ENCODE results near the gene ANAPC7. TPM values are rescaled to one million over a fixed set of nuclear protein-coding genes. Genes with fewer than 3 reads are reported as not detected.
A peak's percentile ranks its signal among the peaks of the same experiment; 100 is the strongest.

ANAPC7 gene
- total RNA-seq, 2 experiments from 2014 or later: 84.7 to 136 TPM

- peaks cover 77% of the 10 kb centered on the region for H3K4me1 ChIP-seq (ENCODE audit: insufficient read depth, low read length, poor library complexity, severe bottlenecking)
- no peak overlapping the region for H2AFZ ChIP-seq (ENCODE audit: low read length)
- H3K4me3 ChIP-seq (ENCODE audit: low read depth, low read length, poor library complexity, severe bottlenecking): no peak overlapping the region
- H3K9me3 ChIP-seq (ENCODE audit: low read length): no peaks in the 10 kb centered on the region
- no TSS peak for BruUV-seq (replicated peaks)
- peak overlapping the region; percentile 73 for H3K27ac ChIP-seq (ENCODE audit: low read depth, low read length, poor library complexity, severe bottlenecking)
- intact Hi-C loops (cut with micrococcal nuclease; ENCODE audit: unreplicated experiment): loop anchor here (2.0 to 5.0 kb wide), 2 partner anchors 33 to 232 kb away; partner anchors contain the start of gene ANAPC7
- H3K9me2 ChIP-seq (ENCODE audit: insufficient read depth, low read length): no peaks in the 10 kb centered on the region
- ChIA-PET POLR2A (interaction anchor here (0.5 to 1.0 kb wide), 2 partner anchors 57 to 193 kb away, joined by 4 to 8 read pairs; no protein-coding TSS in a partner anchor), CTCF (ENCODE audit: unreplicated experiment) (interaction anchor here (0.6 kb wide), 1 partner anchor 246 kb away, joined by 5 read pairs; the partner anchor contains the start of gene IFT81)
- no peak for DNase-seq (ENCODE audit: low spot score)
- H3K36me3 ChIP-seq (ENCODE audit: insufficient read depth, low read length): peaks cover 49% of the 10 kb centered on the region
- H3K4me2 ChIP-seq (ENCODE audit: low read length): peak overlapping the region; percentile 56; the same call in 1 of the 2 replicates
- TF ChIP-seq CTCF (conservative IDR thresholded peaks at IDR 0.05; ENCODE audit: low read length): no peak
- TF ChIP-seq EZH2phosphoT487 (IDR thresholded peaks at IDR 0.05; ENCODE audit: borderline replicate concordance, low read depth, low read length): no peak
- no peaks in the 10 kb centered on the region for H3K79me2 ChIP-seq (ENCODE audit: insufficient read depth, low read depth, low read length)
- no peaks in the 10 kb centered on the region for H4K20me1 ChIP-seq (ENCODE audit: insufficient read depth, low read length)
These were observed 33.5 kb downstream of the ANAPC7 start for GRCh38 chr12:110369992-110370391.

DNA sequence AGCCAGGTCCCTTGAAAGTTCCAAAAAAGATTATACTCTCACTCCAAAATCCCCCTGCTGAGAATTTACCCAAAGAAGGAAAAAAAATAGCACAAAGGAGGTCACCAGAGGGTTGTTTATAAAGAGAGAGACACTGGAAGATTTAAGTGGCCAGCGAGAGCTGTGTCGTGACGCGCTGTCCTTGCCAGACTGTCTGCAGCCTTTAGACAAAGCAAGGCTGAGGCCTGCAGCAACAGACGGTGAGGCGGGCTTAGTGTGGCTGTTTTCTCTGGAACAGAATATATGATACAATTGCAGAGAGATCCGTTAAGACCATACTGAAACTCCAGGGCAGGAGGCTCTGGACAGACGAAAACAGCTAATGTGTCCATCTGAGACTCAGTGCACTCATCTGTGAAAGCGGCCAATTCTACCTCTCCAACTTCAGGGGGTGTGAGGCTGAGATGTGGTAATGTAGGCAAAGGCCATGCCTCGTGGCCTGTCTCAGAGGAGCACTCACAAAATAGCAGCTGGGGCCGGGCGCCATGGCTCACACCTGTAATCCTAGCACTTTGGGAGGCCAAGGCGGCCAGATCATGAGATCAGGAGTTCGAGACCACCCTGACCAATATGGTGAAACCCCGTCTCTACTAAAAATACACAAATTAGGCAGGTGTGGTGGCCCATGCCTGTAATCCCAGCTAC is 36.2 kb downstream of the ANAPC7 start:
- no peaks in the 10 kb centered on the region for H3K9me2 ChIP-seq (ENCODE audit: insufficient read depth, low read length)
- H3K4me3 ChIP-seq (ENCODE audit: low read depth, low read length, poor library complexity, severe bottlenecking): no peak overlapping the region
- H3K4me2 ChIP-seq (ENCODE audit: low read length): no peak overlapping the region
- H3K27ac ChIP-seq (ENCODE audit: low read depth, low read length, poor library complexity, severe bottlenecking): no peak overlapping the region
- no peak for TF ChIP-seq CTCF (conservative IDR thresholded peaks at IDR 0.05; ENCODE audit: low read length)
- no peak for TF ChIP-seq EZH2phosphoT487 (IDR thresholded peaks at IDR 0.05; ENCODE audit: borderline replicate concordance, low read depth, low read length)
- intact Hi-C loops (cut with micrococcal nuclease; ENCODE audit: unreplicated experiment): no loop called here
- H3K79me2 ChIP-seq (ENCODE audit: insufficient read depth, low read depth, low read length): no peaks in the 10 kb centered on the region
- BruUV-seq (replicated peaks): no TSS peak
- H3K36me3 ChIP-seq (ENCODE audit: insufficient read depth, low read length): peaks cover 22% of the 10 kb centered on the region
- no peaks in the 10 kb centered on the region for H4K20me1 ChIP-seq (ENCODE audit: insufficient read depth, low read length)
- CTCF ChIA-PET (ENCODE audit: unreplicated experiment): no interaction called here
- POLR2A ChIA-PET: interaction anchor here (1.6 kb wide), 1 partner anchor 14 kb away, joined by 3 read pairs; no protein-coding TSS in a partner anchor
- H3K9me3 ChIP-seq (ENCODE audit: low read length): no peaks in the 10 kb centered on the region
- peaks cover 55% of the 10 kb centered on the region for H3K4me1 ChIP-seq (ENCODE audit: insufficient read depth, low read length, poor library complexity, severe bottlenecking)
- H2AFZ ChIP-seq (ENCODE audit: low read length): no peak overlapping the region
- DNase-seq (ENCODE audit: low spot score): peak; percentile 33

Data from OCI-LY7 (cell line).